ENCODE measurements around the gene KRTAP1-5. TPM values are rescaled to one million over a fixed set of nuclear protein-coding genes. Genes with fewer than 3 reads are reported as not detected.

Gene KRTAP1-5
- total and polyA plus RNA-seq, 8 donors = not detected

DNA sequence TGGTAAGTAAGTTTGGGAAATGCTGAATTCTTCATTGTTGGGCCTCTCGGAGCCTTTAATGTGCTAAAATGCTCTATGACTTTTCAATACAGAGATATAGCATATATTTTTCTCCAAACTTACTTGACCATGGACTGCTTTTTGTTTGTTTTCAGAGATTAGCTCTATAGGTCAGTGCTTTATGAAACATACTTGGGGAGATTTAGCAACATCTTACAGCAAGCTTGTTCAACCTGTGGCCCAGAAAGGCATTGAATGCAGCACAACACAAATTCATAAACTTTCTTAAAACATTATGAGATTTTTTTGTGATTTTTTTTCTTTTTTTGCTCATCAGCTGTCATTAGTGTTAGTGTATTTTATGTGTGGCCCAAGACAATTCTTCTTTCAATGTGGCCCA lies 17.1 kb downstream of the KRTAP1-5 start:
- H3K36me3 ChIP-seq = no peaks in the 10 kb centered on the region
- 58 to 76% (median 62%) methylated on average over 1 of the region's 1 CpG for WGBS, 5 donors
- no peak overlapping the region for H3K27ac ChIP-seq
- intact Hi-C loops (cut with DNase I; ENCODE audit: low total_unique reads) = no loop called here
- H3K9me3 ChIP-seq = no peaks in the 10 kb centered on the region
- no peak overlapping the region for H3K4me3 ChIP-seq
- no peak for TF ChIP-seq POLR2A (IDR thresholded peaks at IDR 0.05)
- no peak for TF ChIP-seq POLR2AphosphoS5 (IDR thresholded peaks at IDR 0.05)
- no peak for TF ChIP-seq EP300 (IDR thresholded peaks at IDR 0.05)
- TF ChIP-seq, protein P1, sequence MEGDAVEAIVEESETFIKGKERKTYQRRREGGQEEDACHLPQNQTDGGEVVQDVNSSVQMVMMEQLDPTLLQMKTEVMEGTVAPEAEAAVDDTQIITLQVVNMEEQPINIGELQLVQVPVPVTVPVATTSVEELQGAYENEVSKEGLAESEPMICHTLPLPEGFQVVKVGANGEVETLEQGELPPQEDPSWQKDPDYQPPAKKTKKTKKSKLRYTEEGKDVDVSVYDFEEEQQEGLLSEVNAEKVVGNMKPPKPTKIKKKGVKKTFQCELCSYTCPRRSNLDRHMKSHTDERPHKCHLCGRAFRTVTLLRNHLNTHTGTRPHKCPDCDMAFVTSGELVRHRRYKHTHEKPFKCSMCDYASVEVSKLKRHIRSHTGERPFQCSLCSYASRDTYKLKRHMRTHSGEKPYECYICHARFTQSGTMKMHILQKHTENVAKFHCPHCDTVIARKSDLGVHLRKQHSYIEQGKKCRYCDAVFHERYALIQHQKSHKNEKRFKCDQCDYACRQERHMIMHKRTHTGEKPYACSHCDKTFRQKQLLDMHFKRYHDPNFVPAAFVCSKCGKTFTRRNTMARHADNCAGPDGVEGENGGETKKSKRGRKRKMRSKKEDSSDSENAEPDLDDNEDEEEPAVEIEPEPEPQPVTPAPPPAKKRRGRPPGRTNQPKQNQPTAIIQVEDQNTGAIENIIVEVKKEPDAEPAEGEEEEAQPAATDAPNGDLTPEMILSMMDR (IDR thresholded peaks at IDR 0.05) = no peak
- H3K4me1 ChIP-seq = no peaks in the 10 kb centered on the region
- no peaks in the 10 kb centered on the region for H3K27me3 ChIP-seq
- DNase-seq = no peak

- no peak for DNase-seq
- no peaks in the 10 kb centered on the region for H3K9me3 ChIP-seq
- WGBS, 5 donors = 22 to 41% (median 29%) methylated on average over 4 of the region's 4 CpGs
- no peak overlapping the region for H3K27ac ChIP-seq
- TF ChIP-seq POLR2AphosphoS5 (IDR thresholded peaks at IDR 0.05) = no peak
- no peak for TF ChIP-seq EP300 (IDR thresholded peaks at IDR 0.05)
- TF ChIP-seq, protein P1 (IDR thresholded peaks at IDR 0.05) = no peak
- TF ChIP-seq POLR2A (IDR thresholded peaks at IDR 0.05) = no peak
- H3K27me3 ChIP-seq = no peaks in the 10 kb centered on the region
- no peak overlapping the region for H3K4me3 ChIP-seq
- no peaks in the 10 kb centered on the region for H3K36me3 ChIP-seq
- no peaks in the 10 kb centered on the region for H3K4me1 ChIP-seq
- intact Hi-C loops (cut with DNase I; ENCODE audit: low total_unique reads) = no loop called here
These were observed 17.7 kb downstream of the KRTAP1-5 start for GRCh38 chr17:41009301-41009760.

DNA sequence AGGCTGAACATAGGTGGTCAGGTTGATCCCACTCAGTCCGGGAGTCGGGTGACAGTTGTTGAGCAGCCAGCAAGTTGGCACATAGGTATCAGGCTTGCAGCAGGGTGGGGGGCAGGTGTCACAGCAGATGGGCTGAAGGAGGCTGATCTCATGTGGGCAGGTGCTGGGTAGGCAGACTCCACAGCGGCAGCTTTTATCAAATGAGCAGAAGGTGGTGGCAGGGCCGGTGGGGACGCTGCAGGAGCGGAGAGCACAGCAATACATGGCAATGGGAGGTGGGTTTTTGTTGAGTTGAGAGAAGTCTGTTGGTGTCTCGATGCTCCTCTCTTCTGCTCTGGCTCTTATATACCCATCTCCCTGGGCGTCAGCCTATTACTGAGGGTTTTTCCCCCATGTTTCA lies 18.2 kb downstream of the KRTAP1-5 start, which contains the start of gene KRTAP3-1:
KRTAP3-1 (minus strand) TSS at position 318 of the 400 bp plus-strand sequence; CDS start at position 264, 54 bp downstream.
- no peak for TF ChIP-seq POLR2AphosphoS5 (IDR thresholded peaks at IDR 0.05)
- TF ChIP-seq, protein P1 (IDR thresholded peaks at IDR 0.05) = no peak
- no peak for TF ChIP-seq POLR2A (IDR thresholded peaks at IDR 0.05)
- TF ChIP-seq EP300 (IDR thresholded peaks at IDR 0.05) = no peak
- Histone ChIP-seq H3K4me3 (no peak within 1 kb of the TSS), H3K27me3 (no peaks in the 10 kb centered on the region), H3K4me1 (no peaks in the 10 kb centered on the region), H3K27ac (no peak within 1 kb of the TSS), H3K9me3 (no peaks in the 10 kb centered on the region), H3K36me3 (no peaks in the 10 kb centered on the region)
- WGBS, 5 donors = 69 to 81% (median 75%) methylated on average over 4 to 8 of the region's 8 CpGs
- DNase-seq = peak in 1 of 2 donors; percentile 10
- intact Hi-C loops (cut with DNase I; ENCODE audit: low total_unique reads) = no loop called here

DNA sequence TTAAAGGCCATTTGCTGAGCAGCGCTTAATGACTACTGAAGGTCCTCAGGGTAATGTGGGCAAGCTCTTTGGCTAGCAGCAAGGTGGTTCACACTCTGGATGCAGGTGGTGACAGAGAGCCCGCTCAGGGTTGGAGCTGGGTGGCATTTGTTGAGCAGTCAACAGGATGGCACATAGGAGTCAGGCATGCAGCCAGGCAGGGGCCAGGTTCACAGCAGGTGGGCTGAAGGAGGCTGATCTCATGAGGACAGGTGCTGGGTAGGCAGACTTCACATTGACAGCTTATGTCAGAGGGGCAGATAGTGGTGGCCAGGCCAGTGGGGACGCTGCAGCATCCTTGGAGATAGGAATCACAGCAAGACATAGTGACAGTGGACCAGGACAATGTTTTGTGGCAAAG lies 22.6 kb downstream of the KRTAP1-5 start:
- Histone ChIP-seq H3K4me1 (no peaks in the 10 kb centered on the region), H3K27ac (no peak overlapping the region), H3K4me3 (no peak overlapping the region), H3K9me3 (no peaks in the 10 kb centered on the region), H3K27me3 (peaks cover 0 to 8% (median 0%) of the 10 kb centered on the region in 3 donors), H3K36me3 (no peaks in the 10 kb centered on the region)
- DNase-seq = no peak
- TF ChIP-seq, protein P1 (IDR thresholded peaks at IDR 0.05) = no peak
- no peak for TF ChIP-seq POLR2A (IDR thresholded peaks at IDR 0.05)
- no peak for TF ChIP-seq POLR2AphosphoS5 (IDR thresholded peaks at IDR 0.05)
- TF ChIP-seq EP300 (IDR thresholded peaks at IDR 0.05) = no peak
- intact Hi-C loops (cut with DNase I; ENCODE audit: low total_unique reads) = no loop called here
- 86 to 96% (median 92%) methylated on average over 3 of the region's 3 CpGs for WGBS, 5 donors
